ENCODE results near the gene TNNT1.
A peak's percentile ranks its signal among the peaks of the same experiment; 100 is the strongest.

Gene TNNT1

DNA sequence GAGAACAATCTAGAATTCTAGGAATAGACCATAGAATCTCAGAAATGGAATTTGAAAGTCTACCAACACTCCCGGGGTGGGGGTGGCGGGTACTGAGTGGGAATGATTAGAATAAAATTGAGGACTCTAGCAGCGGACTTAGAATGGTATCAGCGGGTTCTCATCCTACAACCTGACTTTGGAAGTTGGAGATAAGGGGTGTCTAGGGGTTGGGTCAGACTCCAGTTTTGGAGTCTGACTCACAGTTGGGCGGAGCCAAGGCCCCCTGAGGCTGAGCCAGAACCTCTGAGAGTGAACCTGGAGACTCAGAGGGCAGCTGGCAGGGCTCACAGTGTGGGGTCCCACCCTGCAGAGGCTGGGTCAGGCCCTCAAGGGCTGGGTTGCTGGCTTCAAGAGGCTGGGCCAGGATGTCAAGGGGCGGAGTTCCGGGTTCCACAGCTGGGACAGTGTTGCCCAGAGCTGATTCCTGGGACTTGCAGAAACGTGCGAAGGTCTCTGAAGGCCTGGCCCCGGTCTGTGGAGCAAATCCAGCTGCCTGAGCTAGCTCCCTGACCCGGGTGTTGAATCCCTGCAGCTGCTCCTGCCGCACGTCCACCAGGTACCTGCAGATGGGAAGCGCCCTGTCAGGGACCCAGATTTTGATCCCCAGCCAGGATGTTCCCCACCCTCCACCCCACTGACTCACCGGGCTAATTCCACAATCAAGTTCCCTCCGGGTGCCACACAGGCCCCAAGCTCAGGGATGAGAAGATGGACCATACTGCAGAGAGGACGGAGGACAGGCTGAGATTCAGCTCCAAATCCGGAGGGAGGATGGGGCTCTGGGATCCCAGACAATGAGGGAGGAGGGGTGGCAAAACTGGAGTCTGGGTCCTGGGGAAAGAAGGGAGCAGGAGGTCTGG lies 10.1 kb upstream of the TNNT1 start (continued):
- no peak for TF ChIP-seq ZNF19 (tag by site-specific recombination; IDR thresholded peaks at IDR 0.05; ENCODE audit: low read depth)
- peak; percentile 64; the same call in 1 of the 2 replicates for TF ChIP-seq KLF10 (tag by site-specific recombination; IDR thresholded peaks at IDR 0.05)
- TF ChIP-seq ZNF112 (tag by site-specific recombination; IDR thresholded peaks at IDR 0.05) = no peak
- no peak for TF ChIP-seq ZNF23 (tag by site-specific recombination; IDR thresholded peaks at IDR 0.05; ENCODE audit: borderline replicate concordance)
- TF ChIP-seq YY2 (tag by site-specific recombination; IDR thresholded peaks at IDR 0.05) = no peak
- no peak for TF ChIP-seq SETDB1 (IDR thresholded peaks at IDR 0.05; ENCODE audit: insufficient read length, low read length)
- TF ChIP-seq, protein P1, sequence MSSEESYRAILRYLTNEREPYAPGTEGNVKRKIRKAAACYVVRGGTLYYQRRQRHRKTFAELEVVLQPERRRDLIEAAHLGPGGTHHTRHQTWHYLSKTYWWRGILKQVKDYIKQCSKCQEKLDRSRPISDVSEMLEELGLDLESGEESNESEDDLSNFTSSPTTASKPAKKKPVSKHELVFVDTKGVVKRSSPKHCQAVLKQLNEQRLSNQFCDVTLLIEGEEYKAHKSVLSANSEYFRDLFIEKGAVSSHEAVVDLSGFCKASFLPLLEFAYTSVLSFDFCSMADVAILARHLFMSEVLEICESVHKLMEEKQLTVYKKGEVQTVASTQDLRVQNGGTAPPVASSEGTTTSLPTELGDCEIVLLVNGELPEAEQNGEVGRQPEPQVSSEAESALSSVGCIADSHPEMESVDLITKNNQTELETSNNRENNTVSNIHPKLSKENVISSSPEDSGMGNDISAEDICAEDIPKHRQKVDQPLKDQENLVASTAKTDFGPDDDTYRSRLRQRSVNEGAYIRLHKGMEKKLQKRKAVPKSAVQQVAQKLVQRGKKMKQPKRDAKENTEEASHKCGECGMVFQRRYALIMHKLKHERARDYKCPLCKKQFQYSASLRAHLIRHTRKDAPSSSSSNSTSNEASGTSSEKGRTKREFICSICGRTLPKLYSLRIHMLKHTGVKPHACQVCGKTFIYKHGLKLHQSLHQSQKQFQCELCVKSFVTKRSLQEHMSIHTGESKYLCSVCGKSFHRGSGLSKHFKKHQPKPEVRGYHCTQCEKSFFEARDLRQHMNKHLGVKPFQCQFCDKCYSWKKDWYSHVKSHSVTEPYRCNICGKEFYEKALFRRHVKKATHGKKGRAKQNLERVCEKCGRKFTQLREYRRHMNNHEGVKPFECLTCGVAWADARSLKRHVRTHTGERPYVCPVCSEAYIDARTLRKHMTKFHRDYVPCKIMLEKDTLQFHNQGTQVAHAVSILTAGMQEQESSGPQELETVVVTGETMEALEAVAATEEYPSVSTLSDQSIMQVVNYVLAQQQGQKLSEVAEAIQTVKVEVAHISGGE (tag by site-specific recombination; conservative IDR thresholded peaks at IDR 0.05; ENCODE audit: low read depth) = no peak
- TF ChIP-seq ZNF24 (tag by site-specific recombination; IDR thresholded peaks at IDR 0.05) = peak; percentile 45; the same call in 1 of the 2 replicates
- TF ChIP-seq, protein P2, sequence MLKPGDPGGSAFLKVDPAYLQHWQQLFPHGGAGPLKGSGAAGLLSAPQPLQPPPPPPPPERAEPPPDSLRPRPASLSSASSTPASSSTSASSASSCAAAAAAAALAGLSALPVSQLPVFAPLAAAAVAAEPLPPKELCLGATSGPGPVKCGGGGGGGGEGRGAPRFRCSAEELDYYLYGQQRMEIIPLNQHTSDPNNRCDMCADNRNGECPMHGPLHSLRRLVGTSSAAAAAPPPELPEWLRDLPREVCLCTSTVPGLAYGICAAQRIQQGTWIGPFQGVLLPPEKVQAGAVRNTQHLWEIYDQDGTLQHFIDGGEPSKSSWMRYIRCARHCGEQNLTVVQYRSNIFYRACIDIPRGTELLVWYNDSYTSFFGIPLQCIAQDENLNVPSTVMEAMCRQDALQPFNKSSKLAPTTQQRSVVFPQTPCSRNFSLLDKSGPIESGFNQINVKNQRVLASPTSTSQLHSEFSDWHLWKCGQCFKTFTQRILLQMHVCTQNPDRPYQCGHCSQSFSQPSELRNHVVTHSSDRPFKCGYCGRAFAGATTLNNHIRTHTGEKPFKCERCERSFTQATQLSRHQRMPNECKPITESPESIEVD (tag by site-specific recombination; IDR thresholded peaks at IDR 0.05) = no peak
- no peak for TF ChIP-seq ZNF549 (tag by site-specific recombination; IDR thresholded peaks at IDR 0.05)
- TF ChIP-seq FEZF1 (tag by site-specific recombination; IDR thresholded peaks at IDR 0.05) = no peak
- TF ChIP-seq ZBTB17 (tag by site-specific recombination; IDR thresholded peaks at IDR 0.05) = peak; percentile 28; the same call in 1 of the 2 replicates
- TF ChIP-seq, protein P3, sequence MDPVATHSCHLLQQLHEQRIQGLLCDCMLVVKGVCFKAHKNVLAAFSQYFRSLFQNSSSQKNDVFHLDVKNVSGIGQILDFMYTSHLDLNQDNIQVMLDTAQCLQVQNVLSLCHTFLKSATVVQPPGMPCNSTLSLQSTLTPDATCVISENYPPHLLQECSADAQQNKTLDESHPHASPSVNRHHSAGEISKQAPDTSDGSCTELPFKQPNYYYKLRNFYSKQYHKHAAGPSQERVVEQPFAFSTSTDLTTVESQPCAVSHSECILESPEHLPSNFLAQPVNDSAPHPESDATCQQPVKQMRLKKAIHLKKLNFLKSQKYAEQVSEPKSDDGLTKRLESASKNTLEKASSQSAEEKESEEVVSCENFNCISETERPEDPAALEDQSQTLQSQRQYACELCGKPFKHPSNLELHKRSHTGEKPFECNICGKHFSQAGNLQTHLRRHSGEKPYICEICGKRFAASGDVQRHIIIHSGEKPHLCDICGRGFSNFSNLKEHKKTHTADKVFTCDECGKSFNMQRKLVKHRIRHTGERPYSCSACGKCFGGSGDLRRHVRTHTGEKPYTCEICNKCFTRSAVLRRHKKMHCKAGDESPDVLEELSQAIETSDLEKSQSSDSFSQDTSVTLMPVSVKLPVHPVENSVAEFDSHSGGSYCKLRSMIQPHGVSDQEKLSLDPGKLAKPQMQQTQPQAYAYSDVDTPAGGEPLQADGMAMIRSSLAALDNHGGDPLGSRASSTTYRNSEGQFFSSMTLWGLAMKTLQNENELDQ (tag by site-specific recombination; IDR thresholded peaks at IDR 0.05; ENCODE audit: low read depth) = no peak
- TF ChIP-seq ZNF792 (tag by site-specific recombination; IDR thresholded peaks at IDR 0.05) = no peak
- TF ChIP-seq, protein P4, sequence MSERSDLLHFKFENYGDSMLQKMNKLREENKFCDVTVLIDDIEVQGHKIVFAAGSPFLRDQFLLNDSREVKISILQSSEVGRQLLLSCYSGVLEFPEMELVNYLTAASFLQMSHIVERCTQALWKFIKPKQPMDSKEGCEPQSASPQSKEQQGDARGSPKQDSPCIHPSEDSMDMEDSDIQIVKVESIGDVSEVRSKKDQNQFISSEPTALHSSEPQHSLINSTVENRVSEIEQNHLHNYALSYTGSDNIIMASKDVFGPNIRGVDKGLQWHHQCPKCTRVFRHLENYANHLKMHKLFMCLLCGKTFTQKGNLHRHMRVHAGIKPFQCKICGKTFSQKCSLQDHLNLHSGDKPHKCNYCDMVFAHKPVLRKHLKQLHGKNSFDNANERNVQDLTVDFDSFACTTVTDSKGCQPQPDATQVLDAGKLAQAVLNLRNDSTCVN (tag by site-specific recombination; optimal IDR thresholded peaks at IDR 0.05) = no peak
- TF ChIP-seq ZSCAN23 (tag by site-specific recombination; IDR thresholded peaks at IDR 0.05) = no peak
- no peak for TF ChIP-seq ZNF221 (tag by site-specific recombination; IDR thresholded peaks at IDR 0.05; ENCODE audit: borderline replicate concordance)
- no peak for TF ChIP-seq HOXC10 (CRISPR knock-in tag; IDR thresholded peaks at IDR 0.05)
- TF ChIP-seq ZNF777 (tag by site-specific recombination; IDR thresholded peaks at IDR 0.05; ENCODE audit: borderline replicate concordance) = no peak
- peak; percentile 90 for TF ChIP-seq KLF1 (tag by site-specific recombination; IDR thresholded peaks at IDR 0.05)
- TF ChIP-seq, protein P5, sequence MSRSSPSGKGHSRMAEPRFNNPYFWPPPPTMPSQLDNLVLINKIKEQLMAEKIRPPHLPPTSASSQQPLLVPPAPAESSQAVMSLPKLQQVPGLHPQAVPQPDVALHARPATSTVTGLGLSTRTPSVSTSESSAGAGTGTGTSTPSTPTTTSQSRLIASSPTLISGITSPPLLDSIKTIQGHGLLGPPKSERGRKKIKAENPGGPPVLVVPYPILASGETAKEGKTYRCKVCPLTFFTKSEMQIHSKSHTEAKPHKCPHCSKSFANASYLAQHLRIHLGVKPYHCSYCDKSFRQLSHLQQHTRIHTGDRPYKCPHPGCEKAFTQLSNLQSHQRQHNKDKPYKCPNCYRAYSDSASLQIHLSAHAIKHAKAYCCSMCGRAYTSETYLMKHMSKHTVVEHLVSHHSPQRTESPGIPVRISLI (tag by site-specific recombination; IDR thresholded peaks at IDR 0.05) = no peak
- TF ChIP-seq ZNF707 (tag by site-specific recombination; IDR thresholded peaks at IDR 0.05) = no peak
- TF ChIP-seq, protein P6, sequence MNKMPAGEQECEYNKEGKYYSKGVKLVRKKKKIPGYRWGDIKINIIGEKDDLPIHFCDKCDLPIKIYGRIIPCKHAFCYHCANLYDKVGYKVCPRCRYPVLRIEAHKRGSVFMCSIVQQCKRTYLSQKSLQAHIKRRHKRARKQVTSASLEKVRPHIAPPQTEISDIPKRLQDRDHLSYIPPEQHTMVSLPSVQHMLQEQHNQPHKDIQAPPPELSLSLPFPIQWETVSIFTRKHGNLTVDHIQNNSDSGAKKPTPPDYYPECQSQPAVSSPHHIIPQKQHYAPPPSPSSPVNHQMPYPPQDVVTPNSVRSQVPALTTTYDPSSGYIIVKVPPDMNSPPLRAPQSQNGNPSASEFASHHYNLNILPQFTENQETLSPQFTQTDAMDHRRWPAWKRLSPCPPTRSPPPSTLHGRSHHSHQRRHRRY (tag by site-specific recombination; IDR thresholded peaks at IDR 0.05) = no peak
- TF ChIP-seq, protein P7, sequence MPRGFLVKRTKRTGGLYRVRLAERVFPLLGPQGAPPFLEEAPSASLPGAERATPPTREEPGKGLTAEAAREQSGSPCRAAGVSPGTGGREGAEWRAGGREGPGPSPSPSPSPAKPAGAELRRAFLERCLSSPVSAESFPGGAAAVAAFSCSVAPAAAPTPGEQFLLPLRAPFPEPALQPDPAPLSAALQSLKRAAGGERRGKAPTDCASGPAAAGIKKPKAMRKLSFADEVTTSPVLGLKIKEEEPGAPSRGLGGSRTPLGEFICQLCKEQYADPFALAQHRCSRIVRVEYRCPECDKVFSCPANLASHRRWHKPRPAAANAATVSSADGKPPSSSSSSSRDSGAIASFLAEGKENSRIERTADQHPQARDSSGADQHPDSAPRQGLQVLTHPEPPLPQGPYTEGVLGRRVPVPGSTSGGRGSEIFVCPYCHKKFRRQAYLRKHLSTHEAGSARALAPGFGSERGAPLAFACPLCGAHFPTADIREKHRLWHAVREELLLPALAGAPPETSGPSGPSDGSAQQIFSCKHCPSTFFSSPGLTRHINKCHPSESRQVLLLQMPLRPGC (tag by site-specific recombination; IDR thresholded peaks at IDR 0.05) = no peak
- TF ChIP-seq ZNF132 (tag by site-specific recombination; IDR thresholded peaks at IDR 0.05; ENCODE audit: borderline replicate concordance) = no peak
- peak; percentile 90 for TF ChIP-seq SP7 (tag by site-specific recombination; IDR thresholded peaks at IDR 0.05)
- TF ChIP-seq ZNF2 (tag by site-specific recombination; IDR thresholded peaks at IDR 0.05) = no peak
